GM18909 (cell line): ENCODE data around the gene CAMTA1.
A peak's percentile ranks its signal among the peaks of the same experiment; 100 is the strongest.
"Not testable (repeated sequence)": the region's sequence is repeated elsewhere in the genome, so short reads cannot be mapped to it uniquely, and the experiment has no call there.

Experiments used
- ATAC-seq: cut with Tn5 transposase; IDR thresholded peaks from one replicate; pipeline ENCODE4 v1.9.1; 2021; ENCODE audit warnings: mild to moderate bottlenecking; ENCODE audit not compliant: unreplicated experiment, poor library complexity

The CAMTA1 gene

GRCh38 chr1:6803357-6803756, 18.1 kb downstream of the CAMTA1 start:
- no peak for ATAC-seq

GRCh38 chr1:6805004-6805416, 19.8 kb downstream of the CAMTA1 start:
- ATAC-seq, result no peak

GRCh38 chr1:6807782-6808181, 22.5 kb downstream of the CAMTA1 start:
- ATAC-seq, result no peak

- no peak for ATAC-seq
Measured at GRCh38 chr1:6809461-6809860, 24.2 kb downstream of the CAMTA1 start.

- not testable (repeated sequence) for ATAC-seq
Measured at GRCh38 chr1:6810146-6810734, 25.0 kb downstream of the CAMTA1 start.

- no peak for ATAC-seq
Measured at GRCh38 chr1:6811583-6811982, 26.3 kb downstream of the CAMTA1 start.

- no peak for ATAC-seq
Measured at GRCh38 chr1:6813165-6813564, 27.9 kb downstream of the CAMTA1 start.

GRCh38 chr1:6815726-6816125, 30.5 kb downstream of the CAMTA1 start:
- no peak for ATAC-seq

GRCh38 chr1:6819246-6820040, 34.2 kb downstream of the CAMTA1 start:
- no peak for ATAC-seq

GRCh38 chr1:6820899-6821298, 35.6 kb downstream of the CAMTA1 start:
- no peak for ATAC-seq

GRCh38 chr1:6822530-6823359, 37.5 kb downstream of the CAMTA1 start:
- ATAC-seq, result peak; percentile 79

- no peak for ATAC-seq
Measured at GRCh38 chr1:6823793-6824192, 38.5 kb downstream of the CAMTA1 start.

- ATAC-seq, result no peak
Measured at GRCh38 chr1:6824665-6825368, 39.6 kb downstream of the CAMTA1 start.

GRCh38 chr1:6825828-6826227, 40.6 kb downstream of the CAMTA1 start:
- no peak for ATAC-seq

GRCh38 chr1:6827079-6827478, 41.8 kb downstream of the CAMTA1 start:
- ATAC-seq, result no peak

GRCh38 chr1:6827630-6828165, 42.4 kb downstream of the CAMTA1 start:
- no peak for ATAC-seq

GRCh38 chr1:6831366-6831765, 46.1 kb downstream of the CAMTA1 start:
- ATAC-seq, result no peak

GRCh38 chr1:6832006-6832405, 46.8 kb downstream of the CAMTA1 start:
- ATAC-seq, result not testable (repeated sequence)

- ATAC-seq, result no peak
Measured at GRCh38 chr1:6832531-6833188, 47.4 kb downstream of the CAMTA1 start.

GRCh38 chr1:6833804-6834203, 48.5 kb downstream of the CAMTA1 start:
- ATAC-seq, result no peak
